Measurements from ENCODE around the gene FOXJ3.

DNA sequence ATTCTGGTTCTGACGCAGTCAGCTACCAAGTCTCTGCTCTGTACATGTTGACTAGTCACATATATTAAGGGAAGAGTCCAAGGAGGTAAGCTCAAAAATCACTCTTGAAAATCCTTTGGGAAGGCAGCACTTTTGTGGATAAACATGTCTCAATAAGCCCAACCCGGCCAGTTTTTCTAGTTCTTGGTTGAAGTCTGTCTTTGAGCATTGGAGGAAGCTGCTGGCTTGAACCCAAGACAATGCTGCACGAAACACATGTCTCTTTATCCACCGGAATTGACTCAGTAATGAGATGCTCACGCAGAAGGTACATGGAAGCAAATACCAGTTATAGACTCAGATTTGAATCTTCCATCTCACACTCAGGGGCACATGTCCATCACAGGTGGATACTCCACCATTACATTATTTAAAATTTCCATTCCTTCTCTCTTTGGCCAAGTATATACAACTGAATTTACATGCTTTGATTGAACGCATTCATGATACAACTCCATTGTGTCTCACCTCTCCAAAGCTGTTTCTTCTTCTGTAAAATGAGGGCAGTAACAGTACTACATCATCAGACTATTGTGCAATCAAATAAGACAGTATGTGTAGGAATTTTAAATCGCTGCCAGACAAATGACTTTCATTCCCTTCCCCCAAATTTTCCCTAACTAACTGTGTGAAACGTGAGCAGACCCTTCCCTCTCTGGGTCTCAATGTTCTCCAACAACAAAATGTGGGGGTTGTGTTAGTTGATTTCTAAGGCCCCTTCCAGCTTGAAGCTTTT lies 160.9 kb downstream of the FOXJ3 start:
- TF ChIP-seq, protein P1, sequence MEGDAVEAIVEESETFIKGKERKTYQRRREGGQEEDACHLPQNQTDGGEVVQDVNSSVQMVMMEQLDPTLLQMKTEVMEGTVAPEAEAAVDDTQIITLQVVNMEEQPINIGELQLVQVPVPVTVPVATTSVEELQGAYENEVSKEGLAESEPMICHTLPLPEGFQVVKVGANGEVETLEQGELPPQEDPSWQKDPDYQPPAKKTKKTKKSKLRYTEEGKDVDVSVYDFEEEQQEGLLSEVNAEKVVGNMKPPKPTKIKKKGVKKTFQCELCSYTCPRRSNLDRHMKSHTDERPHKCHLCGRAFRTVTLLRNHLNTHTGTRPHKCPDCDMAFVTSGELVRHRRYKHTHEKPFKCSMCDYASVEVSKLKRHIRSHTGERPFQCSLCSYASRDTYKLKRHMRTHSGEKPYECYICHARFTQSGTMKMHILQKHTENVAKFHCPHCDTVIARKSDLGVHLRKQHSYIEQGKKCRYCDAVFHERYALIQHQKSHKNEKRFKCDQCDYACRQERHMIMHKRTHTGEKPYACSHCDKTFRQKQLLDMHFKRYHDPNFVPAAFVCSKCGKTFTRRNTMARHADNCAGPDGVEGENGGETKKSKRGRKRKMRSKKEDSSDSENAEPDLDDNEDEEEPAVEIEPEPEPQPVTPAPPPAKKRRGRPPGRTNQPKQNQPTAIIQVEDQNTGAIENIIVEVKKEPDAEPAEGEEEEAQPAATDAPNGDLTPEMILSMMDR (IDR thresholded peaks at IDR 0.05), result no peak
- TF ChIP-seq POLR2A (IDR thresholded peaks at IDR 0.05), result no peak
